Lower lobe of right lung (tissue), 2 donors: ENCODE data around the gene ZNF335. TPM values are rescaled to one million over a fixed set of nuclear protein-coding genes. Genes with fewer than 3 reads are reported as not detected.
"Not testable (repeated sequence)": the region's sequence is repeated elsewhere in the genome, so short reads cannot be mapped to it uniquely, and the experiment has no call there.

Experiments used
- ATAC-seq, 2 donors: fragments of 200-7000 bp; cut with Tn5 transposase; one replicate each; pipeline ENCODE4 v1.9.1; 2020 to 2022; ENCODE audit warnings: mild to moderate bottlenecking in 2 of 2, moderate library complexity in 2 of 2
- DNase-seq: peaks from one replicate; pipeline ENCODE4 v3.0.0-alpha.2; 2020
- H3K27ac ChIP-seq: fragments of 200-600 bp; one replicate; pipeline ENCODE4 v1.8.0; 2022
- H3K27me3 ChIP-seq: fragments of 200-600 bp; one replicate; pipeline ENCODE4 v1.8.0; 2022; ENCODE audit warnings: low read depth
- H3K36me3 ChIP-seq: fragments of 200-600 bp; one replicate; pipeline ENCODE4 v1.8.0; 2022; ENCODE audit warnings: mild to moderate bottlenecking
- H3K4me1 ChIP-seq: fragments of 200-600 bp; one replicate; pipeline ENCODE4 v1.8.0; 2022
- H3K4me3 ChIP-seq: fragments of 200-600 bp; one replicate; pipeline ENCODE4 v1.8.0; 2022; ENCODE audit warnings: mild to moderate bottlenecking
- H3K9me3 ChIP-seq: fragments of 200-600 bp; one replicate; pipeline ENCODE4 v1.8.0; 2022
- intact Hi-C: fragments of 100-400 bp; cut with DNase I; formaldehyde crosslinking; loops from one replicate; pipeline ENCODE4 v1.11.0; 2022
- total RNA-seq: library from RNA; stranded (reverse); fragmentation: NEBNext Ultra II Directional; extraction: Animal tissue kit (Norgen Biotek cat#: 25700); gene quantifications from one replicate; pipeline ENCODE4 v1.2.1, GENCODE V29; 2021
- TF ChIP-seq, protein P1 (sequence below): fragments of 200-600 bp; IDR thresholded peaks from one replicate; pipeline ENCODE4 v1.8.0; 2022; ENCODE audit warnings: antibody characterized with exemption, mild to moderate bottlenecking
- donor health status: DM: no; HTN: yes; CAD: no; lungs with severe emphysema.

ZNF335 gene
- total RNA-seq, 1 donor from 2014 or later: 20.4 TPM

DNA sequence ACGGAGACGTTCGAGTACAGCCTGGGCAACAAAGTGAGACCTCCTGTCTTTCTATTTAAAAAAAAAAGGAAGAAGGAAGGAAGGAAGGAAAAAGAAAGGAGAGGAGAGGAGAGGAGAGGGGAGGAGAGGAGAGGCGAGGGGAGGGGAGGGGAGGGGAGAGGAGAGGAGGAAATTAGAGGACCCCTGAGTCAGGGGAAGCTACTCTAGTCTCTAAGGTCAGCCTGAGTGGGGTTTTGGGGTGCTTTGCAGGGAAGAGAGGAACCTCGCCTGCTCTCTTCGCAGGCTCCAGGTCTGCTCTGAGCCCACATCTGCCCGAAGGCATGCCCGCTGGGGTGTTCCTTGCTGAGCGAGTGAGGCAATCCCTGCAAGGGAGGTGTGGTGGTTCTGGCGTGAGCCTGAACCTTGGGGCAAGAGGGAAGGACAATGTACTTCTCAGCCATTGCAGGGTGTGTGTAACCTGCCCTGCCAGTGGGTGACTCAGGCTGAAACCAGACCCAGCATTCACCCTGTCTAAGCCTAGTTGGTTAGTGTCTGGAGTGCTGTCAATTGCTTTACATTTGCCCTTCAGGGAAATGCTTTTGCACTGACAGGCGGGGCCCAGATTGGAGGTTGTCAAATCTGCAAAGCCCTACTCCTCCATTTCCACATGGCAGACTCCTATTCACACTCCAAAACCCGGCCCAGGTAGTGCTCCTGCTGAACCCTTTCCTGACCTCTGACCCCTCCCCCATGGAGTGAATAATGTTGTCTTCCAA is 21.4 kb upstream of the ZNF335 start:
- H3K27me3 ChIP-seq: peaks cover 31% of the 10 kb centered on the region
- H3K36me3 ChIP-seq: no peaks in the 10 kb centered on the region
- intact Hi-C loops: no loop called here
- peak; percentile 50 for DNase-seq
- H3K4me1 ChIP-seq: no peaks in the 10 kb centered on the region
- H3K4me3 ChIP-seq: no peak overlapping the region
- ATAC-seq: peak; percentile 50 to 88
- H3K9me3 ChIP-seq: no peaks in the 10 kb centered on the region
- H3K27ac ChIP-seq: no peak overlapping the region
- TF ChIP-seq, protein P1, sequence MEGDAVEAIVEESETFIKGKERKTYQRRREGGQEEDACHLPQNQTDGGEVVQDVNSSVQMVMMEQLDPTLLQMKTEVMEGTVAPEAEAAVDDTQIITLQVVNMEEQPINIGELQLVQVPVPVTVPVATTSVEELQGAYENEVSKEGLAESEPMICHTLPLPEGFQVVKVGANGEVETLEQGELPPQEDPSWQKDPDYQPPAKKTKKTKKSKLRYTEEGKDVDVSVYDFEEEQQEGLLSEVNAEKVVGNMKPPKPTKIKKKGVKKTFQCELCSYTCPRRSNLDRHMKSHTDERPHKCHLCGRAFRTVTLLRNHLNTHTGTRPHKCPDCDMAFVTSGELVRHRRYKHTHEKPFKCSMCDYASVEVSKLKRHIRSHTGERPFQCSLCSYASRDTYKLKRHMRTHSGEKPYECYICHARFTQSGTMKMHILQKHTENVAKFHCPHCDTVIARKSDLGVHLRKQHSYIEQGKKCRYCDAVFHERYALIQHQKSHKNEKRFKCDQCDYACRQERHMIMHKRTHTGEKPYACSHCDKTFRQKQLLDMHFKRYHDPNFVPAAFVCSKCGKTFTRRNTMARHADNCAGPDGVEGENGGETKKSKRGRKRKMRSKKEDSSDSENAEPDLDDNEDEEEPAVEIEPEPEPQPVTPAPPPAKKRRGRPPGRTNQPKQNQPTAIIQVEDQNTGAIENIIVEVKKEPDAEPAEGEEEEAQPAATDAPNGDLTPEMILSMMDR: no peak

DNA sequence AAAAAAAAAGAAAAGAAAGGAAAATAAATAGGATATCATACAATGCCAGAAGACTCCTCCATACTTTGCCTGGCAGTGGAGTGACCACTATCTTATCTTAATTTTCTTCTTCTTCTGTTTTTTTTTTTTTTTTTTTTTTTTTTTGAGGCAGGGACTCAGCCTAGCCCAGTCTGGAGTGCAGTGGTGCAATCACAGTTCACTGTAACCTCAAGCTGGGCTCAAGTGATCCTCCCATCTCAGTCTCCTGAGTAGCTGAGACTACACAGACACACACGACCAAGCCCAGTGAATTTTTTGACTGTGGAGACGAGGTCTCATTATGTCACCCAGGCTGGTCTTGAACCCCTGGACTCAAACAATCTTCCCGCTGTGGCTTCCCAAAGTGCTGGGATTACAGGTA is 19.6 kb upstream of the ZNF335 start:
- Histone ChIP-seq H3K27me3 (peaks cover 20% of the 10 kb centered on the region), H3K27ac (no peak overlapping the region), H3K4me3 (no peak overlapping the region), H3K36me3 (no peaks in the 10 kb centered on the region), H3K4me1 (no peaks in the 10 kb centered on the region), H3K9me3 (no peaks in the 10 kb centered on the region)
- no peak for ATAC-seq
- TF ChIP-seq, protein P1: no peak
- intact Hi-C loops: no loop called here
- DNase-seq: no peak

DNA sequence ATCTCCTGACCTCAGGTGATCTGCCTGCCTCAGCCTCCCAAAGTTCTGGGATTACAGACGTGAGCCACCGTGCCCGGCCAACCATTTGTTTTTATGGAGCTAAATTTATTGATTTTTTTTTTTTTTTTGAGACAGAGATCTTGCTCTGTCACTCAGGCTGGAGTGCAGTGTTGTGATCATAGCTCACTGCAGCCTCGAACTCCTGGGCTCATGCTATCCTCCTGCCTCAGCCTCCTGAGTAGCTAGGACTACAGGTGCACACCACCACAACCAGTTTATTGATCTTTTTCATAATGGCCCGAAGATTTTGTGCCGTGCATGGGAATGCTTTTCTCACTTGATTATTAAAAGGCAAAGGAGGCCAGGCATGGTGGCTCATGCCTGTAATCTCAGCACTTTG is 16.8 kb upstream of the ZNF335 start:
- ATAC-seq, H3K27ac ChIP-seq, H3K4me3 ChIP-seq, H3K9me3 ChIP-seq, H3K36me3 ChIP-seq, intact Hi-C loops, H3K4me1 ChIP-seq: not testable (repeated sequence)
- peaks cover 16% of the 10 kb centered on the region for H3K27me3 ChIP-seq
- peak; percentile 4 for DNase-seq

DNA sequence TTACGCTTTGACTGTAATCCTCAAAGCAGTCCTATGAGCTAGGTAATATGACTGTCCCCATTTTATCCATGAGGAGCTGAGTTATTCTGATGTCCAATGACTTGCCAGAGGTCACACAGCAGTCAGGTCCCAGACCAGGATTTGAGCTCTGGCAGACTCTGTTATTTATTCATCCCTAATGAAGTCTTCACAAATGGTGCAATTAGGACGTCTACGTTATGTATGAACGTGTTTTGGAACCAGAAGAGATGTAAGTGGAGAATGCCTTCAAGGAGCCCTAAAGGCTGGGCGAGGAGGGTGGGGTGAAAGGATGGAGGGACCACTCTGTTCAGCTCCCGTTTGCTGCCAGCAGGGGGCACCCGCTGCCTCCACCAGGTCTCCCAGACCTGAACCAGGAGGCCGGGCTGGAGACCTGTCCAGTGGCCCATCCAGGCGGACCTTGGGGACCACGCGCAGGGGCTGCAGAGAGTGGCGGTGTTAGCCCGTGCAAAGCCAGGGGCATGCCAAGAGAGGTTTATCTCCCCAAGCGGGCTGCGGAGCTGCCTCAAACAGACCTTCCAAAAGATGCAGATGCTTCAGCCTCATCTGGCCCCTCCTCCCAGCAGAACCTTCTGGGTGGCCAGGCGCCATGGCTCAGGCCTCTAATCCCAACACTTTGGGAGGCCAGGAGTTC is 15.2 kb upstream of the ZNF335 start:
- TF ChIP-seq, protein P1: peak; percentile 92
- H3K27ac ChIP-seq: no peak overlapping the region
- peaks cover 16% of the 10 kb centered on the region for H3K27me3 ChIP-seq
- ATAC-seq (peak; percentile 90 to 92), DNase-seq (peak; percentile 87)
- H3K4me3 ChIP-seq: no peak overlapping the region
- H3K9me3 ChIP-seq: no peaks in the 10 kb centered on the region
- intact Hi-C loops: no loop called here
- H3K36me3 ChIP-seq: no peaks in the 10 kb centered on the region
- no peaks in the 10 kb centered on the region for H3K4me1 ChIP-seq

DNA sequence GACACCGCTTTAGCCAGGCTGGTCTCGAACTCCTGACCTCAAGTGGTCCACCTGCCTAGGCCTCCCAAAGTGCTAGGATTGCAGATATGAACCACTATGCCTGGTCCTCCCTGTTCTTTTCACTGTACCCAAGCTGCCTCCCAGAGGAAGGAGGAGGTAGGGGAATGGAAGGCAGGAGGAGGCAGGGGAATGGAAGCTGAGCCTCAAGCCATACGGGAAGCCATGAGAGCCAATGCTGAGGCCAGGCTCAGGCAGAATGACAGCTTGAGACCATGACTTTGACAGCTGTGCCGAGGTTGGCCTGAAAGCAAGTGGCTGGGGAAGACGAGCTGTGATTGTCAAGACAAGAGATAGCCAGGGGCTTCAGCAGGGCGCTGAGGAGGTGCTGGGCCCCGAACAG is 13.6 kb upstream of the ZNF335 start:
- Histone ChIP-seq H3K4me3 (no peak overlapping the region), H3K27ac (no peak overlapping the region), H3K4me1 (no peaks in the 10 kb centered on the region), H3K27me3 (peaks cover 6% of the 10 kb centered on the region), H3K36me3 (no peaks in the 10 kb centered on the region), H3K9me3 (no peaks in the 10 kb centered on the region)
- no peak for ATAC-seq
- intact Hi-C loops: no loop called here
- DNase-seq: peak; percentile 24
- TF ChIP-seq, protein P1: no peak

DNA sequence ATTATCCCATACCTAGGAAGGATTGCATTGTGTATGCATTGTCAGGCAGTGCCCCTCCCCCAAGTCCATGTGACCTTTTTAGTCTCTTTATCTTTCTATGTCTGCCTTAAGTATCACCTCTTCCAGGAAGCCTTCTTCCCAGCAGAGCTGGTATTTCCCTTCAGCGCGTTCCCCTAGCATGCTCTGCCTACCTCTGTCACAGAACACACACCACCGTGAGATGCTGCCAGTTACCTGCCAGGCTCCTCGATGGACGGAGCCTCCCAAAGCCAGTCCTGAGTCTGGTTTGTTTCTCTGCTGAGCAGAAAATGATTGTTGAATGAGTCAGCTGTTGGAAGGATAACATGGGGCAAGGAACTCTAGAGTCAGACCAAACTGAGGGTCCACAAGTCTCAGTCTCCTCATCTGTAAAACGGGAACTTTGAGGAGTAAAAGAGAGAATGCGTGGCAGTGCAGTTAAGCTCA is 11.3 kb upstream of the ZNF335 start:
- Histone ChIP-seq H3K4me3 (no peak overlapping the region), H3K9me3 (no peaks in the 10 kb centered on the region), H3K36me3 (no peaks in the 10 kb centered on the region), H3K27me3 (no peaks in the 10 kb centered on the region), H3K27ac (no peak overlapping the region), H3K4me1 (no peaks in the 10 kb centered on the region)
- no peak for ATAC-seq
- intact Hi-C loops: no loop called here
- TF ChIP-seq, protein P1: no peak
- DNase-seq: peak; percentile 4
